Lower leg skin (tissue), 4 donors: ENCODE data around the gene FAM53B. TPM values are rescaled to one million over a fixed set of nuclear protein-coding genes. Genes with fewer than 3 reads are reported as not detected.

Source experiments
- DNase-seq, 2 donors: peaks; one replicate each; pipeline ENCODE4 v3.0.0-alpha.2; 2019; ENCODE audit warnings: low spot score in 2 of 2
- H3K4me3 ChIP-seq: fragments of 200-600 bp; sonication (generic); 2 replicates; pipeline ENCODE4 v1.5.1; 2017; ENCODE audit warnings: mild to moderate bottlenecking, low read depth; ENCODE audit not compliant: poor library complexity, severe bottlenecking
- POLR2A ChIP-seq, 2 donors: fragments of 450-650 bp; IDR thresholded peaks; one replicate each; pipeline ENCODE4 v1.6.1; 2016 to 2017; ENCODE audit warnings: antibody characterized with exemption in 2 of 2, mild to moderate bottlenecking in 1 of 2, moderate library complexity in 1 of 2
- WGBS, 2 donors: methylation state at CpG; one replicate each; pipeline ENCODE4 v1.1.5; 2018; 5-methylcytosine and 5-hydroxymethylcytosine counted together
- intact Hi-C: fragments of 100-400 bp; cut with DNase I; formaldehyde crosslinking; loops from one replicate; pipeline ENCODE4 v1.15.0; 2023; ENCODE audit warnings: low total_unique reads
- total RNA-seq, 4 donors: library from RNA; depleted of rRNA; stranded (reverse); fragments of >200 nt; gene quantifications; one replicate each; pipeline ENCODE4 v1.1.0, GENCODE V29; 2016
- TF ChIP-seq, protein P1 (sequence below), 3 donors: fragments of 450-650 bp; IDR thresholded peaks; one replicate each; pipeline ENCODE4 v1.5.1; 2016; ENCODE audit warnings: antibody characterized with exemption in 3 of 3, mild to moderate bottlenecking in 3 of 3, moderate library complexity in 2 of 3

FAM53B gene
- total RNA-seq, 4 donors from 2014 or later, result 41.5 to 69.1 (median 58.2) TPM

DNA sequence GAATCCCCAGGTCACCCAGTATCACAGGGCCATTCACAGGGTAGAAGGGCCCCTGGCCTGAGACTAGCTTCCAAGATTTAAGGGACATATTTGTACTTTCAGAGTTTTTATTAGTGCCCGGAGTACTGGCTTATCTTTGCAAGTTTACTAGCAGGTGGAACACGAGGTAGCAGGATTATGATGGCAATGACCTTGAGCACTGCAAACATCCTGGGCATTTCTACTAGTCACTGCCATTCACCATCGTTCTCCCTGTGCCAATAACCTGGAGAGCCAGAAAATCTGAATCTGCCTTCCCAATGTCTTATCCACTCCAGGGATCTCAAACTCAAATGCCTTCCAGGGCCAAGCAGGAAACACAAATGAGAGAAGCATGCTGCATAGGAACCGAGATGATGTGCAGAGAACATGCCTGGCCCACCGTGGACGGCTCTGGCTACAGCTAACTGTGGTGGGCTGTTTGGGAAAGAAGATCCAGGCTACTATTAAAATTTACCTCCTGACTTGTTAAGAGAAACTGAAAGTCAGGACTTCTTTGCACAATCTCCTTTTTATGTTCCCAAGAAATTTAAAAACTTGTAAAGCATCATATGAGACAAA is 16.7 kb downstream of the FAM53B start:
- no peak for TF ChIP-seq POLR2A (IDR thresholded peaks at IDR 0.05)
- TF ChIP-seq, protein P1, sequence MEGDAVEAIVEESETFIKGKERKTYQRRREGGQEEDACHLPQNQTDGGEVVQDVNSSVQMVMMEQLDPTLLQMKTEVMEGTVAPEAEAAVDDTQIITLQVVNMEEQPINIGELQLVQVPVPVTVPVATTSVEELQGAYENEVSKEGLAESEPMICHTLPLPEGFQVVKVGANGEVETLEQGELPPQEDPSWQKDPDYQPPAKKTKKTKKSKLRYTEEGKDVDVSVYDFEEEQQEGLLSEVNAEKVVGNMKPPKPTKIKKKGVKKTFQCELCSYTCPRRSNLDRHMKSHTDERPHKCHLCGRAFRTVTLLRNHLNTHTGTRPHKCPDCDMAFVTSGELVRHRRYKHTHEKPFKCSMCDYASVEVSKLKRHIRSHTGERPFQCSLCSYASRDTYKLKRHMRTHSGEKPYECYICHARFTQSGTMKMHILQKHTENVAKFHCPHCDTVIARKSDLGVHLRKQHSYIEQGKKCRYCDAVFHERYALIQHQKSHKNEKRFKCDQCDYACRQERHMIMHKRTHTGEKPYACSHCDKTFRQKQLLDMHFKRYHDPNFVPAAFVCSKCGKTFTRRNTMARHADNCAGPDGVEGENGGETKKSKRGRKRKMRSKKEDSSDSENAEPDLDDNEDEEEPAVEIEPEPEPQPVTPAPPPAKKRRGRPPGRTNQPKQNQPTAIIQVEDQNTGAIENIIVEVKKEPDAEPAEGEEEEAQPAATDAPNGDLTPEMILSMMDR (IDR thresholded peaks at IDR 0.05), result no peak
- 42 to 47% methylated on average over 6 of the region's 6 CpGs for WGBS, 2 donors
- peak in 1 of 2 donors; percentile 45 for DNase-seq
- no peak overlapping the region for H3K4me3 ChIP-seq
- intact Hi-C loops, result no loop called here

DNA sequence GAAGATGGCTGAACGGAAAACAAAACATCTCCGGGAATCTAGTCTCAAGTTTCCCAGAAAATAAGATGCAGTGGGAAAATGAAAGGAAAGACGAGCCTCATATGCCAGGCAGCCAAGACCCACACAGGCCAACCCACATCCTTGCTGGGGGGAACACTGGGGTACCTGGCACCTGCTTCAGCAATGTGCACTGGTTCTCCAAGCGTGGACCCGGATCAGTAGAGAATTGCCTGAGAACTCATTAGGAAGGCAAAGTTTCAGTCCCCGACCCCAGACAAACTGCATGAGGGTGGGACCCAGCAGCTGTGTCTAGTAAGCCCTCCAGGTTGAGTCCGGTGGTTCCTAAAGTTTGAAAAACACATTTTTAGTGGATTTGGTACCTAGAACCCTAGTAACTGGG is 18.4 kb downstream of the FAM53B start:
- no peak overlapping the region for H3K4me3 ChIP-seq
- peak in 1 of 2 donors; percentile 68 for DNase-seq
- intact Hi-C loops, result no loop called here
- 82 to 96% methylated on average over 7 of the region's 7 CpGs for WGBS, 2 donors
- TF ChIP-seq, protein P1 (IDR thresholded peaks at IDR 0.05), result no peak
- TF ChIP-seq POLR2A (IDR thresholded peaks at IDR 0.05), result no peak

DNA sequence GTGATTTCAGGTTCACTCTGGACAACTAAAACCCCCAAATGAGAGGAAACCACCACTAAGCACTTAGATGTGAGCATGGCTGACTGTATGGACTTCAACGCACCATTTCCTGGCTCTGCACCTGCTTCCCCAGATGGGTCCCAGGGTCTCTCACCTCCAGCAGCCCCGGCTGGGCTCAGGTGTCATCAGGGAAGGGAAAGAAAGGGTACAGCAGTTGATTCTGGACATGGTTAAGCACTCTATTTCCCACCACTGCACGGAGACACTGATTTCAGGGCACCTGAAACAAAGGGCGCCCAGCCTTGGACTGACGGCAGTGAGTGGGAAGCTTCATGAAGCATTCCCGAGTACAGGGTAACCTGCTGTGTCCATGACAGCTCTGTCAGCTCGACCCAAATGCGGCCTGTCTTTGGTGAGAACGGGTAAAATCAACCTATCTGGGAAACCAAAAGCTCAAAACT is 19.0 kb downstream of the FAM53B start:
- 90 to 98% methylated on average over 9 of the region's 9 CpGs for WGBS, 2 donors
- intact Hi-C loops, result no loop called here
- peak in 1 of 2 donors; percentile 69 for DNase-seq
- TF ChIP-seq POLR2A (IDR thresholded peaks at IDR 0.05), result no peak
- no peak overlapping the region for H3K4me3 ChIP-seq

DNA sequence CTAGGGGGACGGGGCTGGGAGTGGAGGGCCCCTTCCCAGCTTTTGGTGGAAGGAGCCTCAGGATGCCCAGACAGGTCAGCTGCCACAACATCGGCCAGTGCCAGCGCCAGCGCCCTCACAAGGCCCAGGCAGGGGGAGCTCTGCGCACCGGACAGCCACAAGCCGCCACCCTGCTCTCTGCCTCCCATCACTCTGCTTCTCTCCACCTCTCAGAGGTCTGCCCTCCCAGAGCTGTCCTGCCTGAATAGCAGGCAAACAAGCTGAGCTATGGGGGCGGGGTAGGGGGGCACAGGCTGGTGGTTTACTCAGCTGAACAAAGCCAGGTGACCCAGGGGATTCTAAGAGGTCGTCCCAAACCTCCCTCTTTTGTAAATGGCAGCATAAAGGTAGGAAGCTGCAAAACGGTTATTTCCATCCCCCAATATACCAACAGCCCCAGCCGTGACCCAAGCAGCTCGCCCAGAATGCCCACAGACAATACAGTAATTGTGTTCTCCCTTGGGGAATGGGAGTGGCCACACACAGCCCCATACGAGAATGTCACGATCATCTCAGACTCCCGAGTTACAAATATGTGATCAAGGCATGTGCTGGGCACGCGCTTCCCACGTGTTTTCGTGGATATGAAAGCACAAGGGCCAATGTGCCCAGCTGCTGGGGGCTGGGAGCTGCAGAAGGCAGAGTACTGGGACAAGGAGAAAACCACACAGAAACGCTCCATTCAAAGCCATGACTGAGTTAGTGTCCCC is 19.7 kb downstream of the FAM53B start:
- peak in 1 of 2 donors; percentile 86 for DNase-seq
- WGBS, 2 donors, result 70 to 74% methylated on average over 20 of the region's 20 CpGs
- TF ChIP-seq, protein P1 (IDR thresholded peaks at IDR 0.05), result no peak
- no peak for TF ChIP-seq POLR2A (IDR thresholded peaks at IDR 0.05)
- intact Hi-C loops, result no loop called here
- H3K4me3 ChIP-seq, result no peak overlapping the region

DNA sequence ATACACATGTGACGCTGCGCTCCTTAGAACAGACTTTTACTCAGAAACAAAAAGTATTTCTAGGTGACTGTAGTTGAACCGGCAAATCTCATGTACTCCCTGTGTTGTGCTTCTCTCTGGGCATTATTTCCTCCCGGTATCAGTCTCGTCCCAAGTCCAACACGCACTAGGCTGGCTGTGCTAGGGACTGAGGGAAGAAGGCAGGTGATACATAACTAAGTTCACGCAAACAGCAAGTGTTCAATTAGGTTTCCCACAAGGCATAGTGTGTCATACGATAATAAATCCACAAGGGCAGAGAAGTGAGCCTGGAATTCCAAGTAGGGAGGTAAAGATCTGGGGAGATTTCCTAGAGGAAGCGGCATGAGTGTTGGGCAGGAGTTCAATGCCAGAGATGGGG is 20.4 kb downstream of the FAM53B start:
- 58 to 59% methylated on average over 9 of the region's 9 CpGs for WGBS, 2 donors
- DNase-seq, result no peak

DNA sequence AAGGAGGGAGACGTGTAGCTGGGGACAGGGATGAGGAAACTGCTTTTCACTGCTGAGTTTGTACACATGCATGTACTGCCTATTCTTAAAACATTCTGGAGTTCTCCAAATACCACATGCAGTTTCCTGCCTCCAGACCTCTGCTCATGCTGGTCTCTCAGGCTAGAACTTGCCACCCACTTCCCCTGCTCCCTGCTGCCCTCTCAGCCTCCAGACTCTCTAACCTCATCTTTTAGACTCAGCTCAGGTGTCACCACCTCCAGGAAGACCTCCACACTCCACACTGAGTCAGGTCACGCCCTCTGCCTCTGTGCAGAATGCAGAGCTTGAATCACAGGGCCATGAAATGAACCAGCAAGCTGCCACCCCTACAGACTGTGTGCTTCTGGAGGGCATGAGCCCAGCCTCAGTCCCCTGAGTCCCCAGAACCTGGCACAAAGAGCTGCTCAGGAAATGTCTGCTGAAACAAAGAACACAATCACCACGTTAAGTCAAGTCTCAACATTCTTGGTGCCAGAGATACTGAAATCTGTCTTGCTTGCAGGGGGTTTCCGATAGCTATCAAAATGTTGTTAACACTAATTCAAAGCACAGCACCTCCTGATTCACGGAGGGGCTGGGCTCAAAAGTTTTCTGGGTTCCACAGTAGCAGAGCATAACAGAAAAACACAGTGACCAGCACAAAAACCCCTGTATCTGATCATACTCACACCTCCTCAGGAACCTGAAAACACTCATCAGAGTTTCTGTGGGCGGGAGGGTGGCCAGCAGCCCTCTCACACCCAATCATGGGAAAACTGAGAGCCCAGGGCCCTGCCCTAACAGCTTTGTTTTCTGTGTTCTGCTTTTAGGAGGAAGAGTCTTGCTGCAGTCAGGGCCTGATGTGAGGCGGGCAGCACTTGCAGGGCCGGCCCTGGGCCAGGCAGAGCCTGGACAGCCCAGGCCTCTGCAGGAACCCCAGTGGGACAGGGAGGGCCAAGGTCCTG is 21.1 kb downstream of the FAM53B start:
- 30 to 37% methylated on average over 8 of the region's 8 CpGs for WGBS, 2 donors
- H3K4me3 ChIP-seq, result no peak overlapping the region
- no peak for TF ChIP-seq POLR2A (IDR thresholded peaks at IDR 0.05)
- TF ChIP-seq, protein P1 (IDR thresholded peaks at IDR 0.05), result no peak
- DNase-seq, result no peak
- intact Hi-C loops, result no loop called here

More for the DNA sequence above, 20.4 kb downstream of the FAM53B start:
- H3K4me3 ChIP-seq, result no peak overlapping the region
- TF ChIP-seq POLR2A (IDR thresholded peaks at IDR 0.05), result no peak
- intact Hi-C loops, result no loop called here
